ENCODE measurements around the gene BCAS4. TPM values are rescaled to one million over a fixed set of nuclear protein-coding genes. Genes with fewer than 3 reads are reported as not detected.
A peak's percentile ranks its signal among the peaks of the same experiment; 100 is the strongest.
"Not testable (repeated sequence)": the region's sequence is repeated elsewhere in the genome, so short reads cannot be mapped to it uniquely, and the experiment has no call there.

BCAS4 gene
- total RNA-seq, 1 experiment from 2014 or later = 20.7 TPM

DNA sequence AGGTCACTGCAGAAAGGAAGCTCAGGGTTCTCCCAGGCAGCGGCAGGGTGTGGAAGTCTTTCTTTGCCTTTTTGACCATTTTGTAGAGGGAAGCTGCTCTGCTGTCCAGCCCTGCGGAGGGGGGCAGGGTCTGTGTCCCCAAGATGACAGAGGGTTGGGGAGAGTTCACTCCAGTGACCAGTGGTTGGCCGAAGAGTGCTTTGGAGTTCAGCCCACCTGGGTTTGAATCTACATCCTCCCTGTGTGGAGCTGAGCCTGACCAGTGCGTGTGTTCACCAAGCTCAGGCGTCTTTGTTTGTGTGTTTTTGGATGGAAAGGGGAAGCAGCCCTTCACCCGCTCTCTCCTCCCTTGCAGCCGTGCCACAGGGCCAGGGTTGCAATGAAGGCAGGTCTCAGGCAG lies 25.9 kb upstream of the BCAS4 start:
- DNase-seq (ENCODE audit: low spot score) = not testable (repeated sequence)

GRCh38 chr20:50769551-50770085 lies 25.2 kb upstream of the BCAS4 start:
- in situ Hi-C loops (cut with HindIII; ENCODE audit: low sequenced_read_pairs); DNase-seq (ENCODE audit: low spot score): not testable (repeated sequence)

More for the DNA sequence above, 25.9 kb upstream of the BCAS4 start:
- in situ Hi-C loops (cut with HindIII; ENCODE audit: low sequenced_read_pairs) = not testable (repeated sequence)

- DNase-seq (ENCODE audit: low spot score); in situ Hi-C loops (cut with HindIII; ENCODE audit: low sequenced_read_pairs): not testable (repeated sequence)
Measured at GRCh38 chr20:50771419-50772080, 23.3 kb upstream of the BCAS4 start.

GRCh38 chr20:50772420-50773185 lies 22.3 kb upstream of the BCAS4 start:
- in situ Hi-C loops (cut with HindIII; ENCODE audit: low sequenced_read_pairs) = no loop called here

GRCh38 chr20:50774515-50774914 lies 20.3 kb upstream of the BCAS4 start:
- no peak for DNase-seq (ENCODE audit: low spot score)
- in situ Hi-C loops (cut with HindIII; ENCODE audit: low sequenced_read_pairs) = no loop called here

More at GRCh38 chr20:50772420-50773185, 22.3 kb upstream of the BCAS4 start:
- no peak for DNase-seq (ENCODE audit: low spot score)

DNA sequence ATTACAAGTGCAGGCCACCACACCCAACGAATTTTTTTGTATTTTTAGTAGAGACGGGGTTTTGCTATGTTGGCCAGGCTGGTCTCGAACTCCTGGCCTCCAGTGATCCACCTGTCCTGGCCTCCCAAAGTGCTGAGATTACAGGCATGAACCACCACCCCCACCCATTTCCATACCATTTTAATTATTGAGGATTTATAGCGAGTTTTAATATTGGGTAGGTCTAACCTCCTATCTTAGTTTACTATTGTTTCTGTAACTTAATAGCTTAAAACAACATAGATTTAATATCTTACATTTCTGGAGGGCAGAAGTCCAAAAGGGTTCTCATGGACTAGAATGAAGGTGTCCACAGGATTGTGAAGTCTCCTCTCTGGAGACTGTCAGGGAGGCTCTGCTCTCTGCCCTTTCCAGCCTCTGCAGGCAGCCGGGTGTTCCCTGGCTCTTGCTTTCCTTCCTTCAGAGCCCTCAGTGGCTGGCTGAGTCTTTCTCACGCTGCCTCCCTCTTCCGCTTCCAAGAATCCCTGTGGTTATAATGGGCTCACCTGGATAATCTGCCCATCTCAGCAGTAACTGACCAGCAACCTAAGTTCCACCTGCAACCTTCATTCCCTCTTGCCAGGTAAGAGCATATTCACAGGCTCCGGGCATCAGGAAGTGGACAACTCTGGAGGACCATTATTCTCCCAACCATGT lies 18.6 kb upstream of the BCAS4 start:
- in situ Hi-C loops (cut with HindIII; ENCODE audit: low sequenced_read_pairs) = no loop called here
- DNase-seq (ENCODE audit: low spot score) = no peak

- in situ Hi-C loops (cut with HindIII; ENCODE audit: low sequenced_read_pairs) = no loop called here
- no peak for DNase-seq (ENCODE audit: low spot score)
Measured at GRCh38 chr20:50777373-50777772, 17.5 kb upstream of the BCAS4 start.

DNA sequence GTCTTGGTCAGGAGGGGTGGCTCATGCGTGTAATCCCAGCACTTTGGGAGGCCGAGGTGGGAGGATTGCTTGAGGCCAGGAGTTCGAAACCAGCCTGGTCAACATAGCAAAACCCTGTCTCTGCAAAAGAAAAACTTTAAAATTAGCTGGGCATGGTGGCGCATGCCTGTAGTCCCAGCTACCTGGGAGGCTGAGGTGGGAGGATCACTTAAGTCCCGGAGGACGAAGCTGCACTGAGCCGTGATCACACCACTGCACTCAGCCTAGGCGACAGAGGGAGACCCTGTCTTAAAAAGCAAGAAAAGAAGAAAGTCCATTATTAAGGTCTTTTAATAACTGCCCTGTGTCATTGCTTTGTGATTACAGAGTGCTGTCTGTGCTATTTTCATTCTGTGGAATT lies 15.9 kb upstream of the BCAS4 start:
- DNase-seq (ENCODE audit: low spot score); in situ Hi-C loops (cut with HindIII; ENCODE audit: low sequenced_read_pairs): not testable (repeated sequence)

DNA sequence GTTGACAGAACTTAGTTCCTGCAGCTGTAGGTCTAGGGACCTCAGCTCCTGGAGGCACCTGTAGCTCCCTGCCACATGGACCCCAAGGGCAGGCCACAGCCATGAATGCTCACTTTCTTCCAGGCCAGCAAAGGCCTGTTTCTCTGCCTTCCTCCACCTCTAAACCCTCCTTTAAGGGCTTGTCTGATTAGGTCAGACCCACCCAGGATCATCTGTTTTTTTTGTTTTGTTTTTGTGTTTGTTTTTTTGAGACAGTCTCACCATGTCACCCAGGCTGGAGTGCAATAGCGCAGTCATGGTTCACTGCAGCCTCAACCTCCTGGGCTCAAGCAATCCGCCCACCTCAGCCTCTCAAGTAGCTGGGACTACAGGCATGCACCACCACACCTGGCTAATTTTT lies 11.5 kb upstream of the BCAS4 start:
- DNase-seq (ENCODE audit: low spot score) = no peak
- in situ Hi-C loops (cut with HindIII; ENCODE audit: low sequenced_read_pairs) = no loop called here

GRCh38 chr20:50783903-50784302 lies 11.0 kb upstream of the BCAS4 start:
- DNase-seq (ENCODE audit: low spot score) = no peak
- in situ Hi-C loops (cut with HindIII; ENCODE audit: low sequenced_read_pairs) = no loop called here

DNA sequence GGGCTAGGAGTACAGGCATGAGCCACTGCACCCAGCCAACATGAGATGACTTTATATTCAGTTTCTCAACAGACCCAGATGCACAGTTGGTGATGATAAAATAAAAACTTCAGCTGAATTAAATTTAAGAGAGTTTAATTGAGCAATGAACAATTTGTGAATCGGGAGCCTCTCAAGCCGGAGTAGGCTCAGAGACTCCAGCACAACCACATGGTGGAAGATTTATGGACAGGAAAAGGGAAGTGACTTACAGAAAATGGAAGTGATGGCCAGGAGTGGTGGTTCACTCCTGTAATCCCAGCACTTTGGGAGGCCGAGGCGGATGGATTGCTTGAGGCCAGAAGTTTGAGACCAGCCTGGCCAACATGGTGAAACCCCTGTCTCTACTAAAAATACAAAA lies 10.4 kb upstream of the BCAS4 start:
- in situ Hi-C loops (cut with HindIII; ENCODE audit: low sequenced_read_pairs) = no loop called here
- DNase-seq (ENCODE audit: low spot score) = no peak

DNA sequence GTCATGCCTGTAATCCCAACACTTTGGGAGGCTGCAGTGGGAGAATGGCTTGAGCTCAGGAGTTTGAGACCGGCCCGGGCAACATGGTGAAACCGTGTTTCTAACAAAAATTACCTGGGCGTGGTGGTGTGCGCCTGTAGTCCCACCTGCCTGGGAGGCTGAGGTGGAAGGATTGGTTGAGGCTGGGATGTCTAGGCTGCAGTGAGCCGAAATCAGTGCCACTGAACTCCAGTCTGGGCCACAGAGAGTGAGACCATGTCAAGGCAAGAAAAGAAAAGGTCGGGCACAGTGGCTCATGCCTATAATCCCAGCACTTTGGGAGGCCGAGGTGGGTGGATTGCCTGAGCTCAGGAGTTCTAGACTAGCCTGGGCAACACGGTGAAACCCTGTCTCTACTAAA lies 8.2 kb upstream of the BCAS4 start:
- DNase-seq (ENCODE audit: low spot score) = no peak
- in situ Hi-C loops (cut with HindIII; ENCODE audit: low sequenced_read_pairs) = loop anchor here (5.0 kb wide), 1 partner anchor 54 kb away; the partner anchor contains the start of gene PARD6B

GRCh38 chr20:50787181-50787580 lies 7.7 kb upstream of the BCAS4 start:
- DNase-seq (ENCODE audit: low spot score) = no peak
- in situ Hi-C loops (cut with HindIII; ENCODE audit: low sequenced_read_pairs) = loop anchor here (5.0 kb wide), 1 partner anchor 55 kb away; the partner anchor contains the start of gene PARD6B

GRCh38 chr20:50788045-50788991 lies 6.5 kb upstream of the BCAS4 start:
- in situ Hi-C loops (cut with HindIII; ENCODE audit: low sequenced_read_pairs) = loop anchor here (5.0 kb wide), 1 partner anchor 56 kb away; the partner anchor contains the start of gene PARD6B
- peak; percentile 40 for DNase-seq (ENCODE audit: low spot score)

DNA sequence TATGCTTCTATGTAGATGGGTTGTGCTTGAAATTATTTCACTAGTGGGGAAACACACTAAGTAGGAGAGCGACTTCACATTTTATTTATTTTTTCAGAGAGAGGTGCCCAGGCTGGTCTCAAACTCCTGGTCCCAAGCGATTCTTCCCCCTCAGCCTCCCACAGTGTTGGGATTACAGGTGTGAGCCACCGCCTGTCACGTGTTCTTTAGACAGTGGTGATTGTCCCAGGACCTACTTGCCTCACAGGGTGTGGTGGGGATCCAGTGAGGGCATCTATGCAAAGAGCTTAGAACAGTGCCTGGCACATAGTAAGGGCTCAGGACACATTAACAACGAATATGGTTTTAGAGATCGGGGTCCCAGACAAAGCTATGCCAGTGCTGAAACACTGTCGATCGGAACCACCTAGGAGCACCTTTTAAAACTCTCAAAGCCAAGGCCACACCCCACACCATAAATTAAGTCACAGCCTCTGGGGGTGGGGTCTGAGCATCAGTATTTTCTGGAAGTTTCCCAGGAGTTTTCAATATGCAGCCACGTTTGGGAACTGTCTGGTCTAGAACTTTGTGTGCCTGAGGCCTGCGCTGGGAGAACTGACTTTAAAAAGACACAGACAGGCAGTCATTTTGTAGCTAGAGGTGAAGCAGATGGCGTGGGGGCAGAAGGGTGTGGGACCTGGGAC lies 4.8 kb upstream of the BCAS4 start:
- in situ Hi-C loops (cut with HindIII; ENCODE audit: low sequenced_read_pairs) = loop anchor here (5.0 kb wide), 1 partner anchor 58 kb away; the partner anchor contains the start of gene PARD6B
- no peak for DNase-seq (ENCODE audit: low spot score)

DNA sequence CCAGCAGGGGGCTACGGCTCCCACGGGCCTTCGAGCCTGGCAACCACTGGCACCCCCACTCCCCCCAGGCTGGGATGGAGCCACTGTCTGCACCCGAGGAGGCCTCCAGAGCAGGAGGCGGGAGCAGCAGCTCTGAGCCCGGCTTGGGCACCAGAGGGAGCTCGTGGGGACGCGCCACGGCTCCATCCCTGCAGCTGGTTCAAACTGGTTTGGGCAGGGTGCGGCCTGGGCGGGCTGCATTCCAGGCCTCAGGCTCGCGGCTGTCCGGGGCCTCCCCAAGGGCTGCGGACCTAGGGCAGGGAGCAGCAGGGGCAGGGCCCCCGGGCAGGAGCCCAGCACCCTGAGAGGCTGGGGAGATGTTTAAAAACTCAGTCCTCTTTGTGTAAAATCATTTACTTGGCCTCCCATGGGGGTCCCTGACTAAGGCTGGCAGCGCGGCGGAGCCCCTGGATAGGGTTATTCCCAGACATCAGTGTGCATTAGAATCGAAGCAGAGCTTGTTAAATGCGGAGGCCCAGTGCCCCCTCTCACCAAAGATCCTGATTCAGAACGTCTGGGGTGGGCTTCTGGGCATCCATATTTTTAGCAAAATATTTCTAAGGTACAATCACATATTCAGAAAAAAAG lies 4.1 kb upstream of the BCAS4 start:
- peak; percentile 80 for DNase-seq (ENCODE audit: low spot score)
- in situ Hi-C loops (cut with HindIII; ENCODE audit: low sequenced_read_pairs) = no loop called here

DNA sequence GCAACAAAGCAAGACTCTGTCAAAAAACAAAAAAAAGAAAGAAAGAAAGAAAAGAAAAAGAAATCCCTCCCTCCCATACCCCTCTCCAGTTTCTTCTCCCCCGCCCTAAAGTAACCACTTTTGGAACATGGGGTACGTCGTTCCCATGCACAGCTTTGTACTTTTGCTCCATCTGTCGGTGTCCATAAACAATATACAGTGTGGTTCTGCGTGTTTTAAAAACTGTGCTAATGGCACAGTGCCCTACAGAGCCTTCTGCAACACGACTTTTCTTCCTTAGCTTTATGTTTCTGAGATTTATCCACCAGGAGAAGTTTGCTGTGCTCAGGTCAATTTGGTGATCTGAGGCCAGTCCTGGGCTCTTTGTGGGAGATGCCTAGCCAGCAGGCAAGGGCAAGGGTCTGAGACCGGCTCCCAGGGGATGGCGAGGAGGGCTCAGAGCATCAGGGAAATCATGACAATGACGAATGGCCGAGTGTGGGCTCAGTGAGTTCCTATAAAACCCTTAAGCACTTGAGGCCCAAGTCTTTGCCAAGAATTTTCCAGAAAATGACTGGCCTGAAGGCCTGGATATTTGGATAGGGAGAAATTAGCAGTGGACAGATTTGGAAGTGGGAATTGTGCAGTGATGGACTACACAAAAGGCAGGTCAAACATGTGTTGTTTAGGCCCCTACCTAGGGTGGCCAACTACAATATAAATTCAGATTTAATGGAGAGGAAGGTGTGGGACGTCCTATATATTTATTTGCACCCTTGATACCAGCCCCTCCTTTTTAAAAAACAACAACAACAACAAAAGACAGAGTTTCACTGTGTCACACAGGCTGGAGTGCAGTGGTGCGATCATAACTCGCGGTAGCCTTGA lies 1.9 kb upstream of the BCAS4 start:
- DNase-seq (ENCODE audit: low spot score) = no peak
- in situ Hi-C loops (cut with HindIII; ENCODE audit: low sequenced_read_pairs) = no loop called here
